Hepatocyte (in vitro differentiated cells): Measurements from ENCODE around the gene CEACAM6. TPM values are rescaled to one million over a fixed set of nuclear protein-coding genes. Genes with fewer than 3 reads are reported as not detected.

Experiments
- DNase-seq: peaks from one replicate; pipeline ENCODE4 v3.0.0-alpha.2; 2016; ENCODE audit warnings: low spot score
- H2AFZ ChIP-seq: fragments of 200-600 bp; sonication (generic); 2 replicates; pipeline ENCODE4 v1.6.0; 2016; ENCODE audit warnings: antibody characterized with exemption, mild to moderate bottlenecking
- H3K27ac ChIP-seq: fragments of 200-600 bp; sonication (generic); 2 replicates; pipeline ENCODE4 v1.5.1; 2016; ENCODE audit warnings: mild to moderate bottlenecking
- H3K27me3 ChIP-seq: fragments of 200-600 bp; sonication (generic); 2 replicates; pipeline ENCODE4 v1.6.1; 2016
- H3K36me3 ChIP-seq: fragments of 200-600 bp; sonication (generic); replicated peaks from 2 replicates; pipeline ENCODE4 v1.5.1; 2016; ENCODE audit warnings: low read depth; ENCODE audit not compliant: insufficient read depth
- H3K4me1 ChIP-seq: fragments of 200-600 bp; sonication (generic); 2 replicates; pipeline ENCODE4 v1.5.1; 2016; ENCODE audit warnings: mild to moderate bottlenecking, moderate library complexity; ENCODE audit not compliant: insufficient read depth
- H3K4me2 ChIP-seq: fragments of 200-600 bp; sonication (generic); 2 replicates; pipeline ENCODE4 v1.6.0; 2016
- H3K4me3 ChIP-seq: fragments of 200-600 bp; sonication (generic); 2 replicates; pipeline ENCODE4 v1.5.1; 2016; ENCODE audit warnings: mild to moderate bottlenecking
- H3K79me2 ChIP-seq: fragments of 200-600 bp; sonication (generic); 2 replicates; pipeline ENCODE4 v1.6.0; 2017; ENCODE audit warnings: mild to moderate bottlenecking
- H3K9me2 ChIP-seq: fragments of 200-600 bp; sonication (generic); replicated peaks from 2 replicates; pipeline ENCODE4 v1.6.0; 2017; ENCODE audit warnings: mild to moderate bottlenecking; ENCODE audit not compliant: insufficient read depth
- H3K9me3 ChIP-seq: fragments of 200-600 bp; sonication (generic); 2 replicates; pipeline ENCODE4 v1.5.1; 2016; ENCODE audit warnings: low read depth, mild to moderate bottlenecking
- H4K20me1 ChIP-seq: fragments of 200-600 bp; sonication (generic); 2 replicates; pipeline ENCODE4 v1.6.0; 2016; ENCODE audit warnings: mild to moderate bottlenecking; ENCODE audit not compliant: insufficient read depth, poor library complexity, severe bottlenecking
- CTCF ChIP-seq: fragments of 200-600 bp; sonication (generic); IDR thresholded peaks from 2 replicates; pipeline ENCODE4 v1.5.1; 2016; ENCODE audit warnings: antibody characterized with exemption, mild to moderate bottlenecking; ENCODE audit not compliant: poor library complexity
- EZH2 ChIP-seq: fragments of 200-600 bp; sonication (generic); IDR thresholded peaks from 2 replicates; pipeline ENCODE4 v1.6.1; 2016; ENCODE audit warnings: antibody characterized with exemption, mild to moderate bottlenecking, borderline replicate concordance
- EZH2phosphoT487 ChIP-seq: fragments of 200-600 bp; sonication (generic); IDR thresholded peaks from one replicate; pipeline ENCODE4 v1.6.1; 2018; ENCODE audit warnings: antibody characterized with exemption, mild to moderate bottlenecking, low read depth, moderate library complexity; ENCODE audit not compliant: unreplicated experiment, severe bottlenecking
- WGBS: methylation state at CpG from one replicate; pipeline ENCODE4 v1.1.6; 2016; ENCODE audit warnings: low lambda C conversion rate; ENCODE audit errors: missing lambda C conversion rate; 5-methylcytosine and 5-hydroxymethylcytosine counted together
- polyA plus RNA-seq: library from polyadenylated mRNA; unstranded; fragments of >200 nt; fragmentation: Nextera tagmentation; extraction: Ambion mirVana; gene quantifications from 2 replicates; pipeline ENCODE4 v1.2.1, GENCODE V29; 2016
- total RNA-seq: library from RNA; depleted of rRNA; stranded (reverse); fragments of >200 nt; gene quantifications from 2 replicates; pipeline ENCODE4 v1.2.3, GENCODE V29; 2014

CEACAM6 gene
- 7.9 and 16.0 TPM in 2 replicates for total RNA-seq
- polyA plus RNA-seq, result 4.5 and 5.3 TPM in 2 replicates

DNA sequence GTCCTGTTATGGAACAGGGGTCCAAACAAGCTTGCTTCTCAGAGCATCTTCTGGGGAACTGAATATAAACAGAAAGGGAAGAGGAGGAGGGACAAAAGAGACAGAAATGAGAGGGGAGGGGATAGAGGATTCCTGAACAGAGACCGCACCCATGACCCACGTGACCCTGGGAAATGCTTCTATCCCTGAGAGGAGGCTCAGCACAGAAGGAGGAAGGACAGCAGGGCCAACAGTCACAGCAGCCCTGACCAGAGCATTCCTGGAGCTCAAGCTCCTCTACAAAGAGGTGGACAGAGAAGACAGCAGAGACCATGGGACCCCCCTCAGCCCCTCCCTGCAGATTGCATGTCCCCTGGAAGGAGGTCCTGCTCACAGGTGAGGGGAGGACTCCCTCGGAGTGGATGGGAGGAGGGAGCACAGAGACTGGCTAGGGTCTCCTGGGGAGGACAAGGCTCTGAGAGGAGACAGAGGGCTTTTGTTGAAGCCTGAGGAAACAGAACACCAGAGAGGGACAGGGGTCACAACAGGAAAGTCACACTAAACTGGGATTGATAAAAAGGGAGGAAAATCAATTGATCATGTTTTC, at the start of gene CEACAM6:
Gene CEACAM6, plus strand, starts transcription at position 203 of the 586 bp plus-strand sequence. Its CDS starts 109 bp downstream, at position 312.
- Histone ChIP-seq H3K4me3 (no peak within 1 kb of the TSS), H3K27ac (no peak within 1 kb of the TSS), H4K20me1 (no peaks in the 10 kb centered on the region), H3K36me3 (no peaks in the 10 kb centered on the region), H3K4me1 (no peaks in the 10 kb centered on the region), H3K9me3 (no peaks in the 10 kb centered on the region), H3K4me2 (no peak within 1 kb of the TSS), H3K79me2 (no peaks in the 10 kb centered on the region), H3K27me3 (no peaks in the 10 kb centered on the region), H2AFZ (no peak within 1 kb of the TSS), H3K9me2 (no peaks in the 10 kb centered on the region)
- WGBS, result 54% methylated on average over 3 of the region's 3 CpGs
- no peak for DNase-seq
- TF ChIP-seq CTCF (no peak), EZH2 (no peak), EZH2phosphoT487 (no peak)

GRCh38 chr19:41706741-41707501, 48.4 kb upstream of the CEACAM6 start:
- Histone ChIP-seq H3K27me3 (no peaks in the 10 kb centered on the region), H3K79me2 (no peaks in the 10 kb centered on the region), H3K4me3 (no peak overlapping the region), H3K36me3 (no peaks in the 10 kb centered on the region), H3K9me3 (no peaks in the 10 kb centered on the region), H4K20me1 (no peaks in the 10 kb centered on the region), H2AFZ (no peak overlapping the region), H3K27ac (no peak overlapping the region), H3K4me1 (no peaks in the 10 kb centered on the region), H3K9me2 (no peaks in the 10 kb centered on the region), H3K4me2 (no peak overlapping the region)
- peak; percentile 18 for TF ChIP-seq CTCF
- no peak for TF ChIP-seq EZH2phosphoT487
- peak; percentile 15 for DNase-seq
- WGBS, result 61% methylated on average over 26 of the region's 26 CpGs

DNA sequence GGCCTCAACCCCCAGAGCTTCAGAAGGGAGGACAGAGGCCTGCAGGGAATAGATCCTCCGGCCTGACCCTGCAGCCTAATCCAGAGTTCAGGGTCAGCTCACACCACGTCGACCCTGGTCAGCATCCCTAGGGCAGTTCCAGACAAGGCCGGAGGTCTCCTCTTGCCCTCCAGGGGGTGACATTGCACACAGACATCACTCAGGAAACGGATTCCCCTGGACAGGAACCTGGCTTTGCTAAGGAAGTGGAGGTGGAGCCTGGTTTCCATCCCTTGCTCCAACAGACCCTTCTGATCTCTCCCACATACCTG, 47.9 kb upstream of the CEACAM6 start:
- no peaks in the 10 kb centered on the region for H3K27me3 ChIP-seq

More for the DNA sequence above, 47.9 kb upstream of the CEACAM6 start:
- TF ChIP-seq CTCF, result no peak
- TF ChIP-seq EZH2, result no peak
- TF ChIP-seq EZH2phosphoT487, result no peak
- no peak overlapping the region for H2AFZ ChIP-seq
- H3K4me3 ChIP-seq, result no peak overlapping the region
- H3K36me3 ChIP-seq, result no peaks in the 10 kb centered on the region
- H3K9me3 ChIP-seq, result no peaks in the 10 kb centered on the region
- H3K79me2 ChIP-seq, result no peaks in the 10 kb centered on the region
- no peak for DNase-seq
- no peak overlapping the region for H3K27ac ChIP-seq
- H3K4me1 ChIP-seq, result no peaks in the 10 kb centered on the region
- WGBS, result 68% methylated on average over 5 of the region's 5 CpGs
- no peaks in the 10 kb centered on the region for H3K9me2 ChIP-seq
- H4K20me1 ChIP-seq, result no peaks in the 10 kb centered on the region
- H3K4me2 ChIP-seq, result no peak overlapping the region
